Endometrial microvascular endothelial cells (primary cell): ENCODE data around the gene PCSK6. TPM values are rescaled to one million over a fixed set of nuclear protein-coding genes. Genes with fewer than 3 reads are reported as not detected.

Experiments used
- in situ Hi-C: cut with HindIII; loops from 2 replicates; pipeline ENCODE4 v1.10.0; 2017; ENCODE audit warnings: low sequenced_read_pairs, low pct_unique_long_range_greater_than_20kb; ENCODE audit errors: inconsistent ontology term
- total RNA-seq: library from RNA; depleted of rRNA; stranded (reverse); fragments of >200 nt; gene quantifications from one replicate; pipeline ENCODE4 v1.2.3, GENCODE V29; 2015; ENCODE audit errors: inconsistent ontology term

The PCSK6 gene
- total RNA-seq, 1 donor from 2014 or later, result not detected

DNA sequence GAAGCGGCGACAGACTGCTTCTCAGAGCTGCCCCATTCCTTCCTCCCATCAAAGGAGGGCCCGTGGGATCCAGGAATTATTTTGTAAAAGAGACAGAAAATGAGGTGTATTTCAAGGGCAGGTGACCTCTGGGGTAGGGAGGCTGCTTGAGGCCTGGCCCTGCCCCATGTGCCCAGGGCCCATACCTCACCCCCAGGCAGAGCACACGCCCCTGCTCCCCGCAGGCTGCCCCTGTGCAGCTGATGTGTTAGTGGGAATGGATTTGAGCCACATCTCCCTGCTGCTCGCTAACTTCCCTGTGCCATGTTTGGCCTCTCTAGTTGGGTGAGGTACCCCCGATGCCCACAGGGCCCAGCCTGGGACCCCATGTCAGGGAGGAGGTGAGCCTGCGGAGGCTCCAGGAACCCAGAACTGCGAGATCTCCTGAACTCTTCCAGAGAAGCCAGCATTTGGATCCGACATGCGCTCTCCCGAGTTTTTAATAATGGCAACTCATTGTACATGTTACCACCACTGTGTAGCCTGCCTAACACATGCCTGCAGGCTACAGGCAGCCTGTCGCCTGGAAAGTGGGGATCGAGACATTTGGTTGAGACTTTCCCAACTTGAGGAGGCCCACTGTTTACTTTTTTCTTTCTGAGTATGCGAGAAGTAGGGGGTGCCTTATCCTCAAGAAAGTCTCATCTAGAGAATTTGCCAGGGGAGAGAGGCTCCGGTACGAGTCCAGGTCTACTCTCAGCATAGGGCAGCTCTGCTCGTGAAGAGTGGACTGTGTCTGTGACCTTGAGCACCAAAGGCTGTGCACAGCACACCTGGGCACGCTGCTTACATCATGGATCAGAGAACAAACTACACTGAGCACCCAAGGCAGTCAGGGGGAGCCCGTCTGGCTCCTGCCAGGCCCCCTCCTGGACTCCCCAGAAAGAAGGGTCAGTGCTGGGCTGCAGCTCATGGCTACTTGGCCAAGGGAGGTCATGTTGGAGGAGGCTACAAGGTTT lies 36.1 kb downstream of the PCSK6 start:
- in situ Hi-C loops, result no loop called here

DNA sequence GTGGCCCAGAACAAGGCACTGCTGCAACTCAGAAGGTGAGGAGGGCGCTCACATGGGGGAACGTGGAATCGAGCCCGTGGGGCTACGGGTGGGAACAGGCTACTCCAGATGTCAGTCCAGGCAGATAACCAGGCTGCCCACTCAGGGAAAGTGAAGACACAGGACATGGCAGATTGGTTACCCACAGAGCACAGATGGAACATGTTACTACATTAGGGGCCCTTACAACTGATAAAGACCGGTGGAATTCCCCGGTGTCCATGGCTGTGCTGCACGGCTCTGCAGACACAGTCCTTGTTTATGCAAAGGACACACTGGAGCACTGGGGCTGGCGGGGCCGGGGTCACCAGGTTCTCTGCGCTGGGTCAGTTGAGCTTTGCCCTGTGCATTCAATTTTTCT lies 36.9 kb downstream of the PCSK6 start:
- in situ Hi-C loops, result no loop called here

DNA sequence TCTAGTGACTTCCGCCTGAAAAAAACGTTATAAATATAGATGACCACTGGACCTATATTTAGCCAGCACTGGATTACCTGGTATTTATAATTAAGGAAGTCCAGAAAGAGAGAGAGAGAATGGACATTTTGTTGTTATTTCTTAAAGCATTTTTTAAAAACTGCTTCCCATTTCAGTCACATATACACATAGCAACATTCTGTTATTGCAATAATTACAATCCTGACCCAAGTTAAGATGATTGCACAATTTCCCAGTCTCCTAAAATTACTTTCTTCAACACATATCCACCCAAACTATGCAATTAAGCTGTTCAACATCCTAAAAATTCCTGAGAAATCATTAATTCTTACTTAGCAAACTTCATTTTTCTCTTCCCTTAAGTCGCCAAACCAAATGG lies 37.7 kb downstream of the PCSK6 start:
- in situ Hi-C loops, result no loop called here

GRCh38 chr15:101451266-101451799 lies 38.2 kb downstream of the PCSK6 start:
- in situ Hi-C loops, result no loop called here

DNA sequence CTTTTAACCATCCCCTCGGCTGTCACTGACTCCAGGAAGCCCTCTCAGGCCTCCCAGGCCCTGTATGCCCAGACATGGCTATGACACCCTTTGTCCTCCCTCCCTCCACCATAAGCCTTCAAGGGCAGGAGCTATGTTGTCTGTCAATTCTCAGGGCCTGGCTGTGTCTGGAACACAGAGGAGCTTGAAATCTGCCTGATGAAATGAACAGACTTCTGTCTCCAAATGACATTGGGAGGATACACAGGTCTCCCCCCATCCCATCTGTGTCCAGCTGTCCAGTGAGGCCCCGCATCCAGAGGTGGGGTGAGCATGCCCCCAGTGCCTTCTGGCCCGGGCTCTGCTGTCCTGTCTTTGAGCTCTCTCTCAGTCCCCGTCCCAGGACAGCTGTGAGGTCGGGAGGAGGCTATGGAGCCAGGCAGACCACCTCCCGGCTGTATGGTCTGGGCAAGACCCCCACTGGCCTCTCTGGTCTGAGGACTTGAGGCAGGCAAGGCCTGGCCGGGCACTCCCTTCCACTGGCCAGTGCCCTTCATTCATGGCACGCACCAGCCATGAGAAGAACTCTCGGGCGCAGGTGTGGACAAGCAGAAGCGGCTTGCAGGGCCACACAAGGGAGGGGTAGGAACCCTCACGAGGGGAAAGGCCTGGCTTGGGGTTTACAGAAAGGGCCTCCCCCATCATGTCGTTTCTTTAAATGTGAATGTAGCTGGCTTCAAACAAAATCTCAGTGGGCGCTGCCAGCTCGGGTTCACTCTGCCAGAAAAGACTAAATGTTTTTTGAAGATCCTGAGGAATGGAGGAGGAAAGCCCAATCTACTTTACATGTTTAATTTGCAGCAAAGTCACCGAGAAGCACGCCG lies 38.9 kb downstream of the PCSK6 start:
- in situ Hi-C loops, result no loop called here

- in situ Hi-C loops, result no loop called here
These were observed 39.8 kb downstream of the PCSK6 start for GRCh38 chr15:101449471-101450402.

DNA sequence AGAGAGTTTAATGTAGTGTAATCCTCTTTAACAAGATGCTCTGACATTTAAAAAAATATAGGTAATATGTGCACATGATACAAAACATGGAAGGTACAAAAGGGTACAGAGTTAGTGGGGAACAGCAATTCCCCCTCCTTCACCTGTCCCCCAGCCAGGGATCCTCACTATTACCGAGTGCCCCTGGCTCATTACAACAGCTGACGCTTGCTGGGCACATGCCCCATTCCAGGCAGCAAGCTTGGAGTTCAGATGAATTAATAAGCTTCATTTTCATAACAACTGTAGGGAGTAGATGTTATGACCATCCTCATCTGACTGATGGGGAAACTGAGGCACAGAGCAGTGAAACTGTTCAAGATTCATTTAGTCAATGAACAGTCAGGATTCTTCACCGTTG lies 41.2 kb downstream of the PCSK6 start:
- in situ Hi-C loops, result no loop called here

DNA sequence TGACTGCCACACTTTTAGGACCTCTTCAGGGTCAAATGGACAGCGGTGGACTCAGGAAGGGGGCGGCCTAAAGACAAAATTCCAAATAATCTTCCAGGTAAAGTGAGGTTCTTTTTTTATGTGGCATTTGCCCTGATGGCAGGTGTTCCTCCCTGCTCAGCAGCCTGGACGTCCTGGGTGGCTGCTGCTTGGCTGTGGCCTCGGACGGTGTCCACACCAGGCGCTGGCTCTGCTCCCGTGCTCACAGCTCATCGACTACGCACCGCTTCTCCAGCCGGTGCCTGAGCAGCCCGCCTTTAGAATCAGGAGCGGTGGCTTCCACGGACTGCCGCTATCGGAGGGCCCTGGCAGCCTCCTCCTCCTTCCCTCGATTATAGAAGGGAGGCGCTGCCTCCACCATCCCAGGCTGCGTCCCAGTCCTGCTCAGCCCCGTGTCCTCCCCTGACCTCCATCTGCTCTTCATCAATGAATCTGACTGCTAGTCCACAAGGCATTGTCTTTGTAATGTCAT lies 41.9 kb downstream of the PCSK6 start:
- in situ Hi-C loops, result no loop called here

DNA sequence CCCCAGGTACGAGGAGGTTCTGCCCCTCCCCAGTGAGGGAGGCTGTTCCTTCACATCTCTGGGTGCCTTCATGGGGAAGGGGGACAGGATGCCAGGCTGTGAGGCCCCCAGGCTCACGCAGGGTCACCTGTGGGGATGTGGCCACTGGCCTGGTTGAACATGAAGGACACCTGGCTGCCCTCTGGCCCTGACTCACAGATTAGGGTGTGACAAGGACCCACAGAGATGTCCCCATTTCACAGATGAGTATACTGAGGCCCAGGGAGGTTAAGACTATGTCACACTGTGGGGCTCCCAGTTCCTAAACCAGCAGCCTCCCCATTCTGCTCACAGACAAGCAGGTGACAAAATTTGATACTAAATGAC lies 42.4 kb downstream of the PCSK6 start:
- in situ Hi-C loops, result no loop called here

DNA sequence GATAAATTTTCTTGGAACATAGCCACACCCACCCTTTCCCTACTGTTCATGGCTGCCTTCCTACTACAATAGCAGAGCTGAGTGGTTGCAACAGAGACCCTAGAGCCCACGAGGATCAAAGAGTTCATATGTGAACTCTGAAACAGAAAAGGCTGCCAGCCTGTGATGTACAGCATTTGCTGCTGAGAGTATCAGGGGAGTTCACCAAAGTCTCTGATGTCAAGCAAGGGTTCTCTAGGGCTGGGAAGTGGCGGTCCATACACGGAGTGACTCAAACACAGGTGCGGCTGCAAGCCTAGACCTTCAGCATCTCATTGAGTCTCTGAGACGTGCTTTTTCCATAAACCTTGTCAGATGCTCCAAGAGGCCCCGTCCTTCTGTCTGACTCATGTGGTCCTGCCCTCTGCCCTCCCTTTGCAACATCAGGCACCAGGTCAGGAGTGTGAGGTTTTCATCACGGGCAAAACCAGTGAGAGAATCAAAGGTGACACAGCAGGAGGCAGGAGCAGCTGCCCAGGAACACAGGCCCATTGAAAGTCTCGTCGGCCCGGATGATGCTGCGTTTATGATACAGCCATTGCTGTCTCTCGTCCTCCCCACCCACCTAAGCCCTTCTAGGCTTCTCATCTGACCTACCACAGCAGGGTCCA lies 42.9 kb downstream of the PCSK6 start:
- in situ Hi-C loops, result no loop called here

GRCh38 chr15:101445562-101446517 lies 43.7 kb downstream of the PCSK6 start:
- in situ Hi-C loops, result no loop called here

GRCh38 chr15:101444807-101445508 lies 44.5 kb downstream of the PCSK6 start:
- in situ Hi-C loops, result no loop called here

- in situ Hi-C loops, result no loop called here
These were observed 45.5 kb downstream of the PCSK6 start for GRCh38 chr15:101444015-101444414.

GRCh38 chr15:101442272-101442671 lies 47.2 kb downstream of the PCSK6 start:
- in situ Hi-C loops, result no loop called here

DNA sequence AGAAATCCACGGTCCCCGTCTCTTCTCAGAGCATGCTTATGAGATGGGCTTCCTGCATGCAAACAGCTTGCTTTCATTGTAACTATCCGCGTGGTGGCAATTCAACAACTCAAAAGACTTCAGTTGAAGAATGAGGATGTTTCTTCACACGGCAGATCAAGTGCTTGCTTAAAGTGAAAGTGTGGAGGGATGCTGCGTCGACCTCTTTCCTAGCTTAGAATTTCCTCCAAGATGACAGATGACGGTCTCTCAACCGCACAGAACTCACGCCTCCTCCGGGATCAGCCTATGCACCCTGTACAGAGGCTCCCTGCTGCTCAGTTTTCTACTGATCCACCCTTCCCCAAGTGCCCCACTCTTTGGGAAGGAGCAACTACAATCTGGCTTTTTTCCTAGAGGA lies 47.8 kb downstream of the PCSK6 start:
- in situ Hi-C loops, result no loop called here

GRCh38 chr15:101440846-101441590 lies 48.5 kb downstream of the PCSK6 start:
- in situ Hi-C loops, result no loop called here
